OCI-LY1 (cell line): ENCODE results near the gene CDIPT.
A peak's percentile ranks its signal among the peaks of the same experiment; 100 is the strongest.

Experiments
- H2AFZ ChIP-seq: fragments of 200-600 bp; sonication (generic), shearing (Covaris generic); 2 replicates; pipeline ENCODE4 v1.6.0; 2014; ENCODE audit warnings: antibody characterized with exemption, mild to moderate bottlenecking, low read length
- H3F3A ChIP-seq: fragments of 200-600 bp; sonication (generic), shearing (Covaris generic); 2 replicates; pipeline ENCODE4 v1.6.0; 2014; ENCODE audit warnings: mild to moderate bottlenecking, antibody characterized with exemption, low read length, moderate library complexity; ENCODE audit not compliant: insufficient read depth
- H3K27ac ChIP-seq: fragments of 200-600 bp; sonication (generic); 2 replicates; pipeline ENCODE4 v1.5.1; 2014; ENCODE audit warnings: low read length, mixed run types, mild to moderate bottlenecking, low read depth; ENCODE audit not compliant: poor library complexity, severe bottlenecking
- H3K27me3 ChIP-seq: fragments of 200-600 bp; sonication (generic); 2 replicates; pipeline ENCODE4 v1.6.0; 2014; ENCODE audit warnings: antibody characterized with exemption, mild to moderate bottlenecking, low read length, moderate library complexity; ENCODE audit not compliant: insufficient read depth
- H3K36me3 ChIP-seq: fragments of 200-600 bp; sonication (generic); 2 replicates; pipeline ENCODE4 v1.6.1; 2014; ENCODE audit warnings: mild to moderate bottlenecking, antibody characterized with exemption, low read length, moderate library complexity, mixed read lengths; ENCODE audit not compliant: insufficient read depth
- H3K4me1 ChIP-seq: fragments of 200-600 bp; sonication (generic); 2 replicates; pipeline ENCODE4 v1.5.1; 2014; ENCODE audit warnings: mild to moderate bottlenecking, low read length, moderate library complexity; ENCODE audit not compliant: insufficient read depth, severe bottlenecking
- H3K4me2 ChIP-seq: fragments of 200-600 bp; sonication (generic), shearing (Covaris generic); 2 replicates; pipeline ENCODE4 v1.6.1; 2014; ENCODE audit warnings: low read length
- H3K4me3 ChIP-seq: fragments of 200-600 bp; sonication (generic); 2 replicates; pipeline ENCODE4 v1.5.1; 2014; ENCODE audit warnings: low read length, low read depth, mild to moderate bottlenecking, mixed read lengths; ENCODE audit not compliant: poor library complexity, severe bottlenecking
- H3K79me2 ChIP-seq: fragments of 200-600 bp; shearing (Covaris generic); 2 replicates; pipeline ENCODE4 v1.6.1; 2016; ENCODE audit warnings: mixed run types, low read length, mixed read lengths; ENCODE audit not compliant: insufficient read depth
- H3K9ac ChIP-seq: fragments of 200-600 bp; sonication (generic), shearing (Covaris generic); 2 replicates; pipeline ENCODE4 v1.6.1; 2014; ENCODE audit warnings: mild to moderate bottlenecking, low read length, mixed read lengths
- H3K9me2 ChIP-seq: fragments of 200-600 bp; sonication (generic), shearing (Covaris generic); 2 replicates; pipeline ENCODE4 v1.6.1; 2014; ENCODE audit warnings: low read depth, mild to moderate bottlenecking, low read length, mixed read lengths
- H3K9me3 ChIP-seq: fragments of 200-600 bp; shearing (Covaris generic); 2 replicates; pipeline ENCODE4 v1.6.1; 2014; ENCODE audit warnings: low read length, mixed read lengths
- H4K20me1 ChIP-seq: fragments of 200-600 bp; sonication (generic), shearing (Covaris generic); 2 replicates; pipeline ENCODE4 v1.6.0; 2016; ENCODE audit warnings: mild to moderate bottlenecking, low read length; ENCODE audit not compliant: insufficient read depth
- CTCF ChIP-seq: fragments of 200-600 bp; sonication (generic), shearing (Covaris generic); IDR thresholded peaks from 2 replicates; pipeline ENCODE4 v1.5.1; 2017; ENCODE audit warnings: mild to moderate bottlenecking, antibody characterized with exemption, low read length, moderate library complexity, mixed read lengths
- EZH2 ChIP-seq: fragments of 200-600 bp; sonication (generic), shearing (Covaris generic); IDR thresholded peaks from 2 replicates; pipeline ENCODE4 v1.8.0; 2017; ENCODE audit warnings: borderline replicate concordance, mixed run types, mild to moderate bottlenecking, antibody characterized with exemption, low read length, moderate library complexity, mixed read lengths

The CDIPT gene

GRCh38 chr16:29812754-29813643, 50.0 kb downstream of the CDIPT start:
- Histone ChIP-seq H3K9me2 (no peaks in the 10 kb centered on the region), H3K9me3 (no peaks in the 10 kb centered on the region), H3K79me2 (no peaks in the 10 kb centered on the region), H3K27me3 (no peaks in the 10 kb centered on the region), H3K4me2 (no peak overlapping the region), H3K4me3 (no peak overlapping the region), H2AFZ (no peak overlapping the region), H3K27ac (no peak overlapping the region), H3K9ac (no peak overlapping the region), H4K20me1 (no peaks in the 10 kb centered on the region), H3K4me1 (peaks cover 64% of the 10 kb centered on the region), H3F3A (no peaks in the 10 kb centered on the region), H3K36me3 (peaks cover 33% of the 10 kb centered on the region)
- TF ChIP-seq EZH2: no peak
- TF ChIP-seq CTCF: no peak

DNA sequence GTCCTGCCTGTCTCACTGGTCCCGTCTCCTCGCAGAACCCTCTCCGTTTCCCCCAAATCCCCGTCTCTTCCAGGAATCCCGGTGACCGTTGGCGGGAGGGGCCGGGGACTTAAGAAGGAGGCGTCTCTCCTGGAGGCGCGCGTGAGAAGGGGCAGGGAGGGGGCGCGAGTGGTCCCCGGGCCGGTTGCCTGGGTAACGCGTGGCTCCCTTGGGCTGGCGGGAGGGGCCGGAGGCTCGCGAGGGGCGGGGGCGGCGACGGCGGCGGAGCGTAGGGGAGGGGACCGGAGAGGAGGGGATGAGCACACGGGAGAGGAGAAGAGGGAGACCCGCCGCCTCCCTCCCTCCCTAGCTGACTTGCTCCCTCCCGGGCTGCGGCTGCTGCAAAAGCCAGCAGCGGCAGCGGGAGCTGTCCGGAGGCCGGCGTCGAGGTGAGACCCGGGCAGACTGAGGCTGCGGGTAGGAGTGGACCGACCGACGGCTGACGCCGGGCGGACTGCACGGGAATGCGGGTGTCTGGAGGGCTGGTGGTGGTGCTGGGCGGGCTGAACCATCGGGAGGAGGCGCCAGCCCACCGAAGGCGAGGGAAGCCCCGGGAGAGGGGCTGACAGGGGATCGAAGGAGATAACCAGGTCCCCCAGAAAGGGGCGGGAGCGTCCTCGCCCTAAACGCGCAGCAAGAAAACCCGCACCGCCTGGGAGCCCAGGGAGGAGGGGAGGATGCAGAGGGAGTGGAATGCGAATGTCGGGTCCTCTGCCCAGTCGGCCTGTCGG, 50.9 kb downstream of the CDIPT start, which contains the start of gene PRRT2:
TSS of gene PRRT2 (plus strand) at position 298 of the 770 bp plus-strand sequence. CDS start 862 bp downstream, outside the sequence.
- Histone ChIP-seq H3K79me2 (no peaks in the 10 kb centered on the region), H3K4me2 (peak within 1 kb of the TSS; percentile 81), H4K20me1 (no peaks in the 10 kb centered on the region), H3K27me3 (no peaks in the 10 kb centered on the region), H2AFZ (no peak within 1 kb of the TSS), H3K36me3 (peaks cover 36% of the 10 kb centered on the region), H3K27ac (no peak within 1 kb of the TSS), H3K9me3 (no peaks in the 10 kb centered on the region), H3K4me1 (peaks cover 63% of the 10 kb centered on the region), H3K9ac (peak within 1 kb of the TSS; percentile 7; the same call in 1 of the 2 replicates), H3K9me2 (no peaks in the 10 kb centered on the region), H3K4me3 (peak within 1 kb of the TSS; percentile 68), H3F3A (no peaks in the 10 kb centered on the region)
- TF ChIP-seq CTCF (no peak), EZH2 (no peak)

- peaks cover 36% of the 10 kb centered on the region for H3K36me3 ChIP-seq
- H3K9me2 ChIP-seq: no peaks in the 10 kb centered on the region
- H3K79me2 ChIP-seq: no peaks in the 10 kb centered on the region
- no peak overlapping the region for H3K27ac ChIP-seq
- H3K4me2 ChIP-seq: peak overlapping the region; percentile 81
- H3K4me3 ChIP-seq: peak overlapping the region; percentile 68
- peaks cover 60% of the 10 kb centered on the region for H3K4me1 ChIP-seq
- no peaks in the 10 kb centered on the region for H3F3A ChIP-seq
- no peaks in the 10 kb centered on the region for H3K27me3 ChIP-seq
- H3K9me3 ChIP-seq: no peaks in the 10 kb centered on the region
- no peaks in the 10 kb centered on the region for H4K20me1 ChIP-seq
- peak overlapping the region; percentile 15; the same call in 1 of the 2 replicates for H3K9ac ChIP-seq
- H2AFZ ChIP-seq: no peak overlapping the region
- no peak for TF ChIP-seq CTCF
- TF ChIP-seq EZH2: no peak
These were observed 51.7 kb downstream of the CDIPT start for GRCh38 chr16:29811170-29811895.
